Endothelial cell (in vitro differentiated cells): ENCODE results near the gene SECTM1. TPM values are rescaled to one million over a fixed set of nuclear protein-coding genes. Genes with fewer than 3 reads are reported as not detected.

Experiments
- DNase-seq: peaks from one replicate; pipeline ENCODE4 v3.0.0; 2021; ENCODE audit warnings: low spot score
- H3K27ac Mint-ChIP-seq: one replicate; pipeline ENCODE4 v1.8.0; 2021; ENCODE audit warnings: mixed read lengths, inconsistent platforms; ENCODE audit not compliant: unreplicated experiment
- H3K27me3 Mint-ChIP-seq: one replicate; pipeline ENCODE4 v1.8.0; 2021; ENCODE audit warnings: mild to moderate bottlenecking, moderate library complexity, mixed read lengths, inconsistent platforms; ENCODE audit not compliant: unreplicated experiment
- H3K36me3 Mint-ChIP-seq: one replicate; pipeline ENCODE4 v1.8.0; 2021; ENCODE audit warnings: mild to moderate bottlenecking, low read depth, mixed read lengths, inconsistent platforms; ENCODE audit not compliant: unreplicated experiment
- H3K4me1 Mint-ChIP-seq: one replicate; pipeline ENCODE4 v1.8.0; 2021; ENCODE audit warnings: mild to moderate bottlenecking, mixed read lengths, inconsistent platforms; ENCODE audit not compliant: unreplicated experiment
- H3K4me3 Mint-ChIP-seq: one replicate; pipeline ENCODE4 v1.8.0; 2021; ENCODE audit warnings: mild to moderate bottlenecking, mixed read lengths, inconsistent platforms; ENCODE audit not compliant: unreplicated experiment
- H3K9me3 Mint-ChIP-seq: one replicate; pipeline ENCODE4 v1.8.0; 2021; ENCODE audit warnings: mixed read lengths, inconsistent platforms; ENCODE audit not compliant: unreplicated experiment
- CTCF ChIP-seq: fragments of 200-600 bp; sonication (generic); IDR thresholded peaks from one replicate; pipeline ENCODE4 v1.5.0; 2021; ENCODE audit warnings: antibody characterized with exemption; ENCODE audit not compliant: unreplicated experiment
- total RNA-seq: library from RNA; stranded (reverse); fragmentation: NEBNext Ultra II Directional; extraction: Animal tissue kit (Norgen Biotek cat#: 25700); gene quantifications from one replicate; pipeline ENCODE4 v1.2.1, GENCODE V29; 2021; ENCODE audit not compliant: unreplicated experiment

The SECTM1 gene
- total RNA-seq, 1 donor from 2014 or later = not detected

GRCh38 chr17:82314727-82315605, 18.6 kb downstream of the SECTM1 start:
- Mint-ChIP-seq H3K27me3 (peaks cover 4% of the 10 kb centered on the region), H3K27ac (no peak overlapping the region), H3K36me3 (no peaks in the 10 kb centered on the region), H3K9me3 (no peaks in the 10 kb centered on the region), H3K4me1 (no peaks in the 10 kb centered on the region), H3K4me3 (no peak overlapping the region)
- DNase-seq = no peak
- no peak for TF ChIP-seq CTCF

- H3K4me3 Mint-ChIP-seq = no peak overlapping the region
- no peak for TF ChIP-seq CTCF
- DNase-seq = no peak
- H3K9me3 Mint-ChIP-seq = no peaks in the 10 kb centered on the region
- H3K27ac Mint-ChIP-seq = no peak overlapping the region
- H3K4me1 Mint-ChIP-seq = no peaks in the 10 kb centered on the region
- no peaks in the 10 kb centered on the region for H3K36me3 Mint-ChIP-seq
- peaks cover 6% of the 10 kb centered on the region for H3K27me3 Mint-ChIP-seq
These were observed 19.4 kb downstream of the SECTM1 start for GRCh38 chr17:82314012-82314726.

- Mint-ChIP-seq H3K27ac (no peak overlapping the region), H3K36me3 (no peaks in the 10 kb centered on the region), H3K27me3 (peaks cover 6% of the 10 kb centered on the region), H3K9me3 (no peaks in the 10 kb centered on the region), H3K4me1 (no peaks in the 10 kb centered on the region), H3K4me3 (no peak overlapping the region)
- no peak for TF ChIP-seq CTCF
- no peak for DNase-seq
These were observed 20.2 kb downstream of the SECTM1 start for GRCh38 chr17:82313195-82314011.

- no peaks in the 10 kb centered on the region for H3K9me3 Mint-ChIP-seq
- no peak for TF ChIP-seq CTCF
- no peaks in the 10 kb centered on the region for H3K4me1 Mint-ChIP-seq
These were observed 21.6 kb downstream of the SECTM1 start for GRCh38 chr17:82311971-82312370.

More at GRCh38 chr17:82311971-82312370, 21.6 kb downstream of the SECTM1 start:
- no peak for DNase-seq
- Mint-ChIP-seq H3K4me3 (no peak overlapping the region), H3K36me3 (no peaks in the 10 kb centered on the region), H3K27ac (no peak overlapping the region), H3K27me3 (peaks cover 6% of the 10 kb centered on the region)
